DND-41 (cell line): ENCODE measurements around the gene LMF1.

ENCODE experiments used
- ATAC-seq: fragments of 200-7000 bp; cut with Tn5 transposase; 3 replicates; pipeline ENCODE4 v1.9.1; 2021; ENCODE audit warnings: low read depth; ENCODE audit not compliant: insufficient read depth
- DNase-seq: peaks from one replicate; pipeline ENCODE4 v3.0.0-alpha.2; 2020
- H2AFZ ChIP-seq: 2 replicates; pipeline ENCODE4 v1.6.0; 2012; ENCODE audit warnings: low read depth, low read length
- H3K27ac ChIP-seq: 2 replicates; pipeline ENCODE4 v1.5.1; 2012; ENCODE audit warnings: low read length, inconsistent platforms
- H3K27me3 ChIP-seq: fragments of 200-600 bp; sonication (generic); 2 replicates; pipeline ENCODE4 v1.6.0; 2012; ENCODE audit warnings: low read length, mild to moderate bottlenecking, inconsistent platforms; ENCODE audit not compliant: insufficient read depth, poor library complexity
- H3K36me3 ChIP-seq: 2 replicates; pipeline ENCODE4 v1.5.1; 2012; ENCODE audit warnings: low read length, inconsistent platforms; ENCODE audit not compliant: insufficient read depth
- H3K4me1 ChIP-seq: 2 replicates; pipeline ENCODE4 v1.5.1; 2012; ENCODE audit warnings: mild to moderate bottlenecking, low read length; ENCODE audit not compliant: insufficient read depth
- H3K4me2 ChIP-seq: 2 replicates; pipeline ENCODE4 v1.6.0; 2012; ENCODE audit warnings: mild to moderate bottlenecking, moderate library complexity, low read length, inconsistent platforms; ENCODE audit not compliant: insufficient read depth
- H3K4me3 ChIP-seq, 2 experiments: fragments of 200-600 bp in 1 of 2; shearing (Covaris generic) in 1 of 2; 2 replicates each; pipeline ENCODE4 v1.5.1; 2012 to 2016; ENCODE audit warnings: inconsistent platforms in 2 of 2, low read length in 2 of 2, mild to moderate bottlenecking in 2 of 2, low read depth in 1 of 2, moderate library complexity in 1 of 2
- H3K79me2 ChIP-seq: 2 replicates; pipeline ENCODE4 v1.6.0; 2012; ENCODE audit warnings: low read length, inconsistent platforms; ENCODE audit not compliant: insufficient read depth
- H3K9ac ChIP-seq: 2 replicates; pipeline ENCODE4 v1.6.0; 2012; ENCODE audit warnings: low read depth, mild to moderate bottlenecking, inconsistent platforms, low read length, moderate library complexity
- H3K9me3 ChIP-seq: 2 replicates; pipeline ENCODE4 v1.5.1; 2012; ENCODE audit warnings: low read length, moderate library complexity, mild to moderate bottlenecking, inconsistent platforms; ENCODE audit not compliant: insufficient read depth, severe bottlenecking
- H4K20me1 ChIP-seq: 2 replicates; pipeline ENCODE4 v1.6.0; 2012; ENCODE audit warnings: low read length; ENCODE audit not compliant: insufficient read depth
- EZH2 ChIP-seq: IDR thresholded peaks from 3 replicates; pipeline ENCODE4 v1.6.1; 2012; ENCODE audit warnings: borderline replicate concordance, low read depth, mild to moderate bottlenecking, moderate library complexity, low read length, inconsistent platforms; ENCODE audit not compliant: severe bottlenecking
- TF ChIP-seq, protein P1 (sequence below): IDR thresholded peaks from 2 replicates; pipeline ENCODE4 v1.5.1; 2012; ENCODE audit warnings: borderline replicate concordance, low read length, moderate library complexity, mild to moderate bottlenecking; ENCODE audit not compliant: poor library complexity, severe bottlenecking; ENCODE audit errors: extremely low read depth

LMF1 gene

DNA sequence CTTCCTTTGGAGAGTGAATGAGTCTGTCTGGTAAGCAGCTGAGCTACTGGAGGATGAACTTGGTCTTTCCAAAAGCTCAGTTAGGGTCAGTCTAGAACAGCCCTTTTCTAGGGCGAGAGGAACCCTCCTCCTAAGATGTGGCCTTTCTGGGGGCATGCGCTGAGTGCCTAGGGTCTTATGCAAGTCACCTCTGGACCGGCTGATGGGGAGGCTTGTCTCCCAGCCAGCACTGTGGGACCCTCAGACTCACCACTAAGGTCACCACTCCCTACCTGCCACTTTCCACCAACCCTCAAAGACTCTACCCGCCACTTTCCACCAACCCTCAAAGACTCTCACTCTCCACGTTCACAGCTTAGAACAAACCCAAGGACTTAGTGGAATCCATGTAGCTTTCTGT is 26.8 kb downstream of the LMF1 start:
- peaks cover 21% of the 10 kb centered on the region for H3K9me3 ChIP-seq

DNA sequence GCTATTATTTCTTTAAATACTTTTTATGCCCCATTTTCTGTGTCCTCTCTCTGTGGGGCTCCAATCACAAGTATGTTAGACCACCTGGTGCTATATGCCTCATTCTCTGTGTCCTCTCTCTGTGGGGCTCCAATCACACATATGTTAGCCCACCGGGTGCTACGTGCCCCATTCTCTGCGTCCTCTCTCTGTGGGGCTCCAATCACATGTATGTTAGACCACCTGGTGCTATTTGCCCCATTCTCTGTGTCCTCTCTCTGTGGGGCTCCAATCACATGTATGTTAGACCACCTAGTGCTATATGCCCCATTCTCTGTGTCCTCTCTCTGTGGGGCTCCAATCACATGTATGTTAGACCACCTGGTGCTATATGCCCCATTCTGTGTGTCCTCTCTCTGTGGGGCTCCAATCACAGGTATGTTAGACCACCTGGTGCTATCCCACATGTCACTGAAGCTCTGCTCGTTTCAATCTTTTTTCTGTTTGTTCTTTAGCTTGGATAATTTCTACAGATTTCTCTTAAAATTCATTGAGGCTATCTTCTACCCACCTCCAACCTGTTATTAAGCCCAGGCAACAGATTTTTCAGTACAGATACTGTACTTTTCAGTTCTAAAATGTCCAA is 28.2 kb downstream of the LMF1 start:
- no peak overlapping the region for H3K27ac ChIP-seq
- no peaks in the 10 kb centered on the region for H3K27me3 ChIP-seq
- H3K4me1 ChIP-seq: no peaks in the 10 kb centered on the region
- H3K36me3 ChIP-seq: peaks cover 51% of the 10 kb centered on the region
- TF ChIP-seq, protein P1, sequence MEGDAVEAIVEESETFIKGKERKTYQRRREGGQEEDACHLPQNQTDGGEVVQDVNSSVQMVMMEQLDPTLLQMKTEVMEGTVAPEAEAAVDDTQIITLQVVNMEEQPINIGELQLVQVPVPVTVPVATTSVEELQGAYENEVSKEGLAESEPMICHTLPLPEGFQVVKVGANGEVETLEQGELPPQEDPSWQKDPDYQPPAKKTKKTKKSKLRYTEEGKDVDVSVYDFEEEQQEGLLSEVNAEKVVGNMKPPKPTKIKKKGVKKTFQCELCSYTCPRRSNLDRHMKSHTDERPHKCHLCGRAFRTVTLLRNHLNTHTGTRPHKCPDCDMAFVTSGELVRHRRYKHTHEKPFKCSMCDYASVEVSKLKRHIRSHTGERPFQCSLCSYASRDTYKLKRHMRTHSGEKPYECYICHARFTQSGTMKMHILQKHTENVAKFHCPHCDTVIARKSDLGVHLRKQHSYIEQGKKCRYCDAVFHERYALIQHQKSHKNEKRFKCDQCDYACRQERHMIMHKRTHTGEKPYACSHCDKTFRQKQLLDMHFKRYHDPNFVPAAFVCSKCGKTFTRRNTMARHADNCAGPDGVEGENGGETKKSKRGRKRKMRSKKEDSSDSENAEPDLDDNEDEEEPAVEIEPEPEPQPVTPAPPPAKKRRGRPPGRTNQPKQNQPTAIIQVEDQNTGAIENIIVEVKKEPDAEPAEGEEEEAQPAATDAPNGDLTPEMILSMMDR: no peak
- TF ChIP-seq EZH2: no peak
- peaks cover 21% of the 10 kb centered on the region for H3K9me3 ChIP-seq
- no peak overlapping the region for H3K4me3 ChIP-seq
- ATAC-seq: no peak
- H4K20me1 ChIP-seq: no peaks in the 10 kb centered on the region
- H3K79me2 ChIP-seq: no peaks in the 10 kb centered on the region
- H2AFZ ChIP-seq: no peak overlapping the region
- H3K4me2 ChIP-seq: no peak overlapping the region
- DNase-seq: no peak
- H3K9ac ChIP-seq: no peak overlapping the region

More for the DNA sequence above, 26.8 kb downstream of the LMF1 start:
- TF ChIP-seq, protein P1: no peak
- no peak for TF ChIP-seq EZH2
- no peak overlapping the region for H2AFZ ChIP-seq
- H3K4me3 ChIP-seq: no peak overlapping the region
- 0 out of 2 replicates have a peak, but pooled peaks cover 3% of the 10 kb centered on the region for H4K20me1 ChIP-seq
- peaks cover 50% of the 10 kb centered on the region for H3K36me3 ChIP-seq
- no peaks in the 10 kb centered on the region for H3K4me1 ChIP-seq
- no peak overlapping the region for H3K4me2 ChIP-seq
- no peaks in the 10 kb centered on the region for H3K27me3 ChIP-seq
- DNase-seq: no peak
- ATAC-seq: no peak
- H3K27ac ChIP-seq: no peak overlapping the region
- no peaks in the 10 kb centered on the region for H3K79me2 ChIP-seq
- no peak overlapping the region for H3K9ac ChIP-seq

DNA sequence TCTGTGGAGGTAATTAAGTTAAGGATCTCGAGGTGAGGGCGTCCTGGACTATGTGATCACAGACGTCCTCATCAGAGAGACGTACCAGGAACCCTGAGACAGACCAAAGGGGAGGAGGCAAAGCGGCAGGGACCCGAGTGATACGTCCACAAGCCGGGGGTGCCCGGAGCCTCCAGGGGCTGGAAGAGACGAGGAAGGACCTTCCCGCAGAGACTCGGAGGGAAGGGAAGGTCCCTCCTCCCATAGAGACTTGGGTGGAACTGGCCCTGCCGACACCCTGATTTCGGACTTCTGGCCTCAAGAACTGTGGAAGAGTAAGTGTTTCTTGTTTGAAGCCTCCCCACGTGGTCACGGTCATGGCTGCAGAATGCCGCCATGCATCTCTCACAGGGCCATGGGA is 30.8 kb downstream of the LMF1 start:
- TF ChIP-seq, protein P1: no peak
- no peak for TF ChIP-seq EZH2
- Histone ChIP-seq H3K9ac (no peak overlapping the region), H3K36me3 (peaks cover 34% of the 10 kb centered on the region), H3K4me2 (no peak overlapping the region), H3K79me2 (no peaks in the 10 kb centered on the region), H3K27me3 (no peaks in the 10 kb centered on the region), H2AFZ (no peak overlapping the region), H4K20me1 (no peaks in the 10 kb centered on the region), H3K27ac (no peak overlapping the region), H3K9me3 (peaks cover 21% of the 10 kb centered on the region), H3K4me3 (no peak overlapping the region), H3K4me1 (no peaks in the 10 kb centered on the region)
- ATAC-seq: no peak
- DNase-seq: no peak

DNA sequence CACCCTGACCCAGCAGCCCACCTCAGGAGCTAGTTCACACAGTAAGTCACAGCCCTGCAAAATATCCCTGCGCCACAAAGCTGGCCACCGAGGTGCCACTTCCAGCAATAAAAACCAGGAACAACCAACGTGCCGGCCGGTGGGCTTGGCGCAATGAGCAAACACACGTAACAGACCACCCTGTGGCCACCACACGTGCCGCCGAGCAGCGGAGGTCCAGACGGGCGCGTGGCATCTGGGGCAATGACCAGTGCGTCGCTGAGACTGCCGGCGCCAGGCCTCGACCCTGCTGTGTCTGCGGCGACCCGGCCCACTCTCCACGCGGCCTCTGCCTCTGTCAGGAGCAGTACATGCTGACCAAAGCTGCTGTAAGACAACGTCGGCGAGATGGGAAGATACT is 31.5 kb downstream of the LMF1 start:
- no peak for TF ChIP-seq EZH2
- TF ChIP-seq, protein P1: no peak
- Histone ChIP-seq H3K79me2 (no peaks in the 10 kb centered on the region), H3K36me3 (peaks cover 29% of the 10 kb centered on the region), H3K4me3 (no peak overlapping the region), H4K20me1 (peaks cover 4% of the 10 kb centered on the region; the same call in 1 of the 2 replicates), H2AFZ (no peak overlapping the region), H3K27ac (no peak overlapping the region), H3K4me2 (no peak overlapping the region), H3K4me1 (no peaks in the 10 kb centered on the region), H3K27me3 (no peaks in the 10 kb centered on the region), H3K9me3 (peaks cover 21% of the 10 kb centered on the region), H3K9ac (no peak overlapping the region)
- no peak for ATAC-seq
- no peak for DNase-seq
